Cardiac septum (tissue), 1 donor: ENCODE results near the gene ADAMTSL2. TPM values are rescaled to one million over a fixed set of nuclear protein-coding genes. Genes with fewer than 3 reads are reported as not detected.

ENCODE experiments used
- total RNA-seq: library from RNA; stranded (reverse); fragmentation: NEBNext Ultra II Directional; extraction: Animal tissue kit (Norgen Biotek cat#: 25700); gene quantifications from one replicate; pipeline ENCODE4 v1.2.1, GENCODE V29; 2021
- donor health status: DM: no; HTN: no; CAD: no.

Gene ADAMTSL2
- total RNA-seq, 1 donor from 2014 or later, result 9.6 TPM

Other genes with a start within 250 kb of the ADAMTSL2 start
- 14.2 TPM for gene SURF6, start 198.5 kb upstream of the ADAMTSL2 start, total RNA-seq
- 20.2 TPM for gene MED22, start 186.6 kb upstream of the ADAMTSL2 start, total RNA-seq
- 761 TPM for gene RPL7A, start 186.5 kb upstream of the ADAMTSL2 start, total RNA-seq
- 58.7 TPM for gene SURF1, start 178.2 kb upstream of the ADAMTSL2 start, total RNA-seq
- gene SURF2, start 178.2 kb upstream of the ADAMTSL2 start, total RNA-seq, result 12.5 TPM
- 80.2 TPM for gene SURF4, start 158.6 kb upstream of the ADAMTSL2 start, total RNA-seq
- 0.62 TPM for gene STKLD1, start 158.3 kb upstream of the ADAMTSL2 start, total RNA-seq
- 12.2 TPM for gene REXO4, start 116.7 kb upstream of the ADAMTSL2 start, total RNA-seq
- 3.3 TPM for gene ADAMTS13, start 112.3 kb upstream of the ADAMTSL2 start, total RNA-seq
- 15.0 TPM for gene CACFD1, start 74.7 kb upstream of the ADAMTSL2 start, total RNA-seq
- 3.6 TPM for gene SLC2A6, start 55.6 kb upstream of the ADAMTSL2 start, total RNA-seq
- not detected for gene MYMK, start 9.7 kb upstream of the ADAMTSL2 start, total RNA-seq
- not detected for gene FAM163B, start 74.7 kb downstream of the ADAMTSL2 start, total RNA-seq
- gene DBH, start 101.7 kb downstream of the ADAMTSL2 start, total RNA-seq, result not detected
- gene SARDH, start 203.6 kb downstream of the ADAMTSL2 start, total RNA-seq, result 1.3 TPM